ENCODE measurements around the gene NEDD8. TPM values are rescaled to one million over a fixed set of nuclear protein-coding genes. Genes with fewer than 3 reads are reported as not detected.

Gene NEDD8
- polyA plus RNA-seq, 1 donor from 2014 or later: 431 TPM

- H4K20me1 ChIP-seq (ENCODE audit: insufficient read depth): no peaks in the 10 kb centered on the region
- H3K27me3 ChIP-seq (ENCODE audit: insufficient read depth, low read depth, low read length): no peaks in the 10 kb centered on the region
- H3K4me3 ChIP-seq (ENCODE audit: low read length): no peak overlapping the region
- no peak overlapping the region for H3K4me2 ChIP-seq (ENCODE audit: low read length)
- H3K9me3 ChIP-seq (ENCODE audit: low read length): no peaks in the 10 kb centered on the region
- H3K79me2 ChIP-seq (replicated peaks; ENCODE audit: insufficient read depth, low read length): no peaks in the 10 kb centered on the region
- no peak overlapping the region for H2AFZ ChIP-seq (ENCODE audit: low read depth, low read length)
- H3K9ac ChIP-seq (ENCODE audit: low read length): no peak overlapping the region
- TF ChIP-seq CTCF (IDR thresholded peaks at IDR 0.05; ENCODE audit: poor library complexity, severe bottlenecking) (no peak), RAD21 (conservative IDR thresholded peaks at IDR 0.05) (no peak), SMC3 (conservative IDR thresholded peaks at IDR 0.05; ENCODE audit: poor library complexity) (no peak), MXI1 (conservative IDR thresholded peaks at IDR 0.05; ENCODE audit: poor library complexity, severe bottlenecking) (no peak), TAF1 (IDR thresholded peaks at IDR 0.05; ENCODE audit: low read depth) (no peak), REST (IDR thresholded peaks at IDR 0.05; ENCODE audit: borderline replicate concordance) (no peak)
- no peaks in the 10 kb centered on the region for H3K9me2 ChIP-seq (ENCODE audit: insufficient read depth, low read length)
- no peak overlapping the region for H3K27ac ChIP-seq (ENCODE audit: low read length)
- H3K36me3 ChIP-seq (ENCODE audit: insufficient read depth, low read length): no peaks in the 10 kb centered on the region
- no peaks in the 10 kb centered on the region for H3F3A ChIP-seq (ENCODE audit: insufficient read depth, low read length, poor library complexity, severe bottlenecking)
These were observed 19.7 kb upstream of the NEDD8 start for GRCh38 chr14:24251880-24252288.

- Histone ChIP-seq H3K9ac (ENCODE audit: low read length) (no peak overlapping the region), H3K9me2 (ENCODE audit: insufficient read depth, low read length) (no peaks in the 10 kb centered on the region), H3K36me3 (ENCODE audit: insufficient read depth, low read length) (no peaks in the 10 kb centered on the region), H3F3A (ENCODE audit: insufficient read depth, low read length, poor library complexity, severe bottlenecking) (no peaks in the 10 kb centered on the region), H3K27ac (ENCODE audit: low read length) (no peak overlapping the region), H4K20me1 (ENCODE audit: insufficient read depth) (no peaks in the 10 kb centered on the region), H3K4me2 (ENCODE audit: low read length) (no peak overlapping the region), H3K27me3 (ENCODE audit: insufficient read depth, low read depth, low read length) (no peaks in the 10 kb centered on the region), H3K79me2 (replicated peaks; ENCODE audit: insufficient read depth, low read length) (no peaks in the 10 kb centered on the region), H2AFZ (ENCODE audit: low read depth, low read length) (no peak overlapping the region), H3K9me3 (ENCODE audit: low read length) (no peaks in the 10 kb centered on the region), H3K4me3 (ENCODE audit: low read length) (no peak overlapping the region)
- TF ChIP-seq RAD21 (conservative IDR thresholded peaks at IDR 0.05): no peak
- no peak for TF ChIP-seq CTCF (IDR thresholded peaks at IDR 0.05; ENCODE audit: poor library complexity, severe bottlenecking)
- TF ChIP-seq POLR2AphosphoS5 (IDR thresholded peaks at IDR 0.05): no peak
- TF ChIP-seq TAF1 (IDR thresholded peaks at IDR 0.05; ENCODE audit: low read depth): no peak
- no peak for TF ChIP-seq EP300 (conservative IDR thresholded peaks at IDR 0.05; ENCODE audit: poor library complexity, severe bottlenecking)
- TF ChIP-seq MXI1 (conservative IDR thresholded peaks at IDR 0.05; ENCODE audit: poor library complexity, severe bottlenecking): no peak
- no peak for TF ChIP-seq SMC3 (conservative IDR thresholded peaks at IDR 0.05; ENCODE audit: poor library complexity)
- TF ChIP-seq REST (IDR thresholded peaks at IDR 0.05; ENCODE audit: borderline replicate concordance): no peak
- no peak for TF ChIP-seq EZH2 (IDR thresholded peaks at IDR 0.05; ENCODE audit: borderline replicate concordance, insufficient read depth, low read length, poor library complexity, severe bottlenecking)
These were observed 18.2 kb upstream of the NEDD8 start for GRCh38 chr14:24250354-24250753.
